HG03103 (cell line): ENCODE measurements around the gene HOXC9.

ENCODE experiments used
- ATAC-seq: cut with Tn5 transposase; IDR thresholded peaks from one replicate; pipeline ENCODE4 v1.9.1; 2021; ENCODE audit warnings: low read depth; ENCODE audit not compliant: unreplicated experiment

The HOXC9 gene

GRCh38 chr12:53975479-53976152, 24.3 kb upstream of the HOXC9 start:
- no peak for ATAC-seq

- ATAC-seq = no peak
Measured at GRCh38 chr12:53976172-53976822, 23.7 kb upstream of the HOXC9 start.

- no peak for ATAC-seq
Measured at GRCh38 chr12:53976823-53977595, 23.0 kb upstream of the HOXC9 start.

- ATAC-seq = no peak
Measured at GRCh38 chr12:53977596-53978445, 22.1 kb upstream of the HOXC9 start.

GRCh38 chr12:53978477-53979356, 21.2 kb upstream of the HOXC9 start:
- ATAC-seq = no peak

- no peak for ATAC-seq
Measured at GRCh38 chr12:53980104-53980801, 19.7 kb upstream of the HOXC9 start.

GRCh38 chr12:53980802-53981496, 19.0 kb upstream of the HOXC9 start:
- no peak for ATAC-seq

GRCh38 chr12:53981634-53982565, 18.1 kb upstream of the HOXC9 start:
- no peak for ATAC-seq

- no peak for ATAC-seq
Measured at GRCh38 chr12:53982648-53983567, 17.1 kb upstream of the HOXC9 start.

- no peak for ATAC-seq
Measured at GRCh38 chr12:53983568-53983949, 16.4 kb upstream of the HOXC9 start.

GRCh38 chr12:53983950-53984572, 15.9 kb upstream of the HOXC9 start:
- no peak for ATAC-seq

- ATAC-seq = no peak
Measured at GRCh38 chr12:53984901-53985691, 14.9 kb upstream of the HOXC9 start, which contains the start of gene HOXC10. Gene HOXC10 (plus strand): TSS chr12:53985146. CDS start chr12:53985260, 114 bp downstream.

GRCh38 chr12:53985692-53985993, 14.3 kb upstream of the HOXC9 start:
- no peak for ATAC-seq

GRCh38 chr12:53985994-53986685, 13.8 kb upstream of the HOXC9 start:
- ATAC-seq = no peak
